ENCODE results near the gene GABBR2. TPM values are rescaled to one million over a fixed set of nuclear protein-coding genes. Genes with fewer than 3 reads are reported as not detected.
A peak's percentile ranks its signal among the peaks of the same experiment; 100 is the strongest.

GABBR2 gene
- total and polyA plus RNA-seq, 9 of the 15 experiments (the other 6 are each of a cell fraction or from before 2014, with no cell fraction given), result 0.15 to 1.9 (median 0.32) TPM

- TF ChIP-seq MGA (IDR thresholded peaks at IDR 0.05), result no peak
- no peak for TF ChIP-seq BMI1 (IDR thresholded peaks at IDR 0.05; ENCODE audit: low read length)
- TF ChIP-seq ZNF79 (CRISPR knock-in tag; IDR thresholded peaks at IDR 0.05; ENCODE audit: low read depth), result no peak
- TF ChIP-seq HSF4 (CRISPR knock-in tag; IDR thresholded peaks at IDR 0.05; ENCODE audit: borderline replicate concordance), result no peak
- no peak for TF ChIP-seq TRIM24 (IDR thresholded peaks at IDR 0.05)
- 0 out of 2 replicates have a peak, but pooled peaks have one; percentile 46 for TF ChIP-seq RUNX1 (IDR thresholded peaks at IDR 0.05; ENCODE audit: low read depth)
- no peak for TF ChIP-seq HEY1 (CRISPR knock-in tag; IDR thresholded peaks at IDR 0.05; ENCODE audit: borderline replicate concordance)
- TF ChIP-seq PCBP1 (IDR thresholded peaks at IDR 0.05; ENCODE audit: low read depth, low read length, poor library complexity, severe bottlenecking), result no peak
- TF ChIP-seq COPS2 (conservative IDR thresholded peaks at IDR 0.05), result no peak
- no peak for TF ChIP-seq U2AF1 (optimal IDR thresholded peaks at IDR 0.05; ENCODE audit: low read depth, low read length)
- no peak for TF ChIP-seq NFYB (IDR thresholded peaks at IDR 0.05; ENCODE audit: extremely low read depth, insufficient read length)
- TF ChIP-seq PURB (CRISPR knock-in tag; IDR thresholded peaks at IDR 0.05; ENCODE audit: low read depth), result no peak
- TF ChIP-seq PTTG1 (tag; IDR thresholded peaks at IDR 0.05; ENCODE audit: low read depth), result no peak
- TF ChIP-seq ZNF639 (CRISPR knock-in tag; conservative IDR thresholded peaks at IDR 0.05 in 1 of 2, IDR thresholded peaks at IDR 0.05 in 1 of 2), result no peak
- no peak for TF ChIP-seq TOE1 (IDR thresholded peaks at IDR 0.05; ENCODE audit: borderline replicate concordance)
- no peak for TF ChIP-seq TOE1 (CRISPR knock-in tag; IDR thresholded peaks at IDR 0.05; ENCODE audit: borderline replicate concordance, low read depth)
These were observed 393.1 kb downstream of the GABBR2 start (continued) for GRCh38 chr9:98315551-98316060.

Measured in K562 (cell line).